Measurements from ENCODE around the gene XRCC3.

DNA sequence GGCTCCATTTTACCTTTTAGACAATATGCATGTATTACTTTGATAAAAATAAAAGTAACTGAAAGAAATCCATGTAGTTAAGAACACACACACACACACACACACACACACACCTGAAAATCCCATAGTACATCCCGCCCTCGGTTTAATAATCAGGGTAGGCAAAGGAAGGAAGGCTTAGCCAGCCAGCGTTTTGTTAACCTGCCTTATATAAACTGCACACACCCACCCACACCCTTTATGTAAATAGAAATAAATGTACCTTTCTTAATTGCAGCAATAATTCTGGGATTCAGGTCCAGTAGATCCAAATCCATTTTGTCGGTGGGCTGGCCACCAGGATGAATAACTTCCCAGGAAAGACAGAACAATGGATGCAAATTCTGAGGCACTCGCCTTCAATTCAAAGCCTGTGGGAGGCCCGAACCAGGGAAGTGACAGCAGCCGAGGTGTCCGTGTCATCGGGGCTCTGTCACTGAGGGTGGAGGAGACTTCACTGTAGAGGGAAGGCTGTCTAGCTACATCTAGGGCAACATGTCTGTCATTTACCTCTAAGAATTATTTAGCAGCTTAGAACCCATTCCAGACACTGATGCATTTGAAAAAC is 4.4 kb downstream of the XRCC3 start:
- TF ChIP-seq CTCF (IDR thresholded peaks at IDR 0.05) (no peak), POLR2A (IDR thresholded peaks at IDR 0.05) (no peak)

Measured in lower leg skin (tissue), 3 donors.